HCT116 (cell line): ENCODE results near the gene ASAP2. TPM values are rescaled to one million over a fixed set of nuclear protein-coding genes. Genes with fewer than 3 reads are reported as not detected.
A peak's percentile ranks its signal among the peaks of the same experiment; 100 is the strongest.

Experiments used
- ATAC-seq: fragments of 200-7000 bp; cut with Tn5 transposase; 2 replicates; pipeline ENCODE4 v1.9.1; 2020; ENCODE audit warnings: mild to moderate bottlenecking, moderate library complexity
- BruUV-seq: library from RNA; stranded (reverse); fragments of 400-500 nt; replicated peaks from 2 replicates; lab custom pipeline; 2021; lab: Mats Ljungman, UMichigan
- CTCF ChIA-PET: fragments of 300-600 bp; sonication (Branson Sonifier 250); formaldehyde crosslinking; loops from one replicate; lab custom pipeline; 2021; ENCODE audit warnings: antibody characterized with exemption; lab: Charles Lee
- POLR2A ChIA-PET: fragments of 300-600, 350-600 bp; sonication (Branson Sonifier 250); formaldehyde crosslinking; loops from one replicate; lab custom pipeline; 2021; ENCODE audit warnings: antibody characterized with exemption; lab: Charles Lee
- RAD21 ChIA-PET, 2 experiments: fragments of 300-600 bp; sonication (Branson Sonifier 250); formaldehyde crosslinking; loops; one replicate each; lab custom pipeline; 2023; ENCODE audit warnings: low total read pairs in 2 of 2; ENCODE audit not compliant: uncharacterized antibody in 2 of 2, unreplicated experiment in 2 of 2, low non-redundant PET in 1 of 2; lab: Charles Lee
- DNase-seq: peaks from one replicate; pipeline ENCODE4 v3.0.0-alpha.2; 2010; ENCODE audit warnings: low read depth, low spot score
- H2AFZ ChIP-seq: fragments of 200-600 bp; shearing (Covaris generic), sonication (generic); 2 replicates; pipeline ENCODE4 v1.6.1; 2017; ENCODE audit warnings: low read depth, mixed run types, mixed read lengths, antibody characterized with exemption, low read length; ENCODE audit not compliant: poor library complexity, severe bottlenecking
- H3K27ac ChIP-seq: 2 replicates; pipeline ENCODE4 v1.5.1; 2012; ENCODE audit warnings: low read depth, low read length
- H3K27me3 ChIP-seq: fragments of 200-600 bp; sonication (generic); 2 replicates; pipeline ENCODE4 v1.6.1; 2016; ENCODE audit warnings: mixed run types, low read length, mixed read lengths; ENCODE audit not compliant: insufficient read depth
- H3K36me3 ChIP-seq, 2 experiments: fragments of 200-500 bp in 1 of 2; fragments of 200-600 bp in 1 of 2; sonication (Bioruptor generic) in 1 of 2; sonication (generic) in 1 of 2; 2 replicates each; pipeline versions ENCODE4 v1.5.1 to v1.6.1; 2014 to 2016; ENCODE audit warnings: low read length in 2 of 2, inconsistent platforms in 1 of 2, mixed read lengths in 1 of 2, mixed run types in 1 of 2; ENCODE audit not compliant: insufficient read depth in 2 of 2, control insufficient read depth in 1 of 2
- H3K4me1 ChIP-seq, 2 experiments: fragments of 200-600 bp in 1 of 2; sonication (generic) in 1 of 2; 2 replicates each; pipeline versions ENCODE4 v1.5.1 to v1.6.1; 2012 to 2017; ENCODE audit warnings: low read length in 2 of 2, inconsistent platforms in 1 of 2, mild to moderate bottlenecking in 1 of 2, mixed read lengths in 1 of 2, mixed run types in 1 of 2, moderate library complexity in 1 of 2; ENCODE audit not compliant: insufficient read depth in 2 of 2, control insufficient read depth in 1 of 2
- H3K4me2 ChIP-seq: fragments of 200-600 bp; sonication (generic); 2 replicates; pipeline ENCODE4 v1.6.1; 2017; ENCODE audit warnings: mixed run types, low read length, mixed read lengths
- H3K4me3 ChIP-seq, 2 experiments: fragments of 200-600 bp in 1 of 2; sonication (generic) in 1 of 2; replicated peaks in 1 of 2; 2 replicates each; pipeline ENCODE4 v1.5.1; 2011 to 2016; ENCODE audit warnings: low read length in 2 of 2, control low read depth in 1 of 2, low read depth in 1 of 2, mild to moderate bottlenecking in 1 of 2, mixed read lengths in 1 of 2, mixed run types in 1 of 2
- H3K79me2 ChIP-seq: fragments of 200-600 bp; sonication (generic); 2 replicates; pipeline ENCODE4 v1.6.1; 2017; ENCODE audit warnings: mild to moderate bottlenecking, mixed run types, low read length, moderate library complexity, mixed read lengths; ENCODE audit not compliant: insufficient read depth
- H3K9ac ChIP-seq: fragments of 200-600 bp; sonication (generic); 2 replicates; pipeline ENCODE4 v1.6.1; 2016; ENCODE audit warnings: low read length, mixed read lengths
- H3K9me2 ChIP-seq: fragments of 200-600 bp; sonication (generic), shearing (Covaris generic); 2 replicates; pipeline ENCODE4 v1.6.1; 2017; ENCODE audit warnings: mixed run types, mild to moderate bottlenecking, moderate library complexity; ENCODE audit not compliant: insufficient read depth
- H3K9me3 ChIP-seq, 2 experiments: fragments of 200-500 bp in 1 of 2; fragments of 200-600 bp in 1 of 2; sonication (Bioruptor generic) in 1 of 2; sonication (generic) in 1 of 2; 2 replicates each; pipeline ENCODE4 v1.6.1; 2014 to 2017; ENCODE audit warnings: low read length in 2 of 2, mixed read lengths in 2 of 2, inconsistent platforms in 1 of 2, low read depth in 1 of 2, mild to moderate bottlenecking in 1 of 2, mixed run types in 1 of 2, moderate library complexity in 1 of 2; ENCODE audit not compliant: control insufficient read depth in 1 of 2, insufficient read depth in 1 of 2
- H4K20me1 ChIP-seq: fragments of 200-600 bp; sonication (generic), shearing (Covaris generic); 2 replicates; pipeline ENCODE4 v1.6.1; 2017; ENCODE audit warnings: mixed run types, mild to moderate bottlenecking, moderate library complexity; ENCODE audit not compliant: insufficient read depth
- CBX3 ChIP-seq: IDR thresholded peaks from 2 replicates; pipeline ENCODE4 v1.6.1; 2012; ENCODE audit warnings: low read depth
- RAD21 ChIP-seq: IDR thresholded peaks from 2 replicates; pipeline ENCODE4 v1.6.1; 2012; ENCODE audit warnings: low read depth, mild to moderate bottlenecking
- intact Hi-C: fragments of 100-400 bp; cut with micrococcal nuclease; formaldehyde crosslinking; loops from 2 replicates; pipeline ENCODE4 v1.10.0; 2022
- total RNA-seq: library from RNA; stranded (reverse); gene quantifications from one replicate; pipeline ENCODE4 v1.2.1, GENCODE V29; 2021; ENCODE audit not compliant: unreplicated experiment

Gene ASAP2
- total RNA-seq, 1 experiment from 2014 or later: 16.5 TPM

GRCh38 chr2:9309147-9309546, 102.5 kb downstream of the ASAP2 start:
- no peaks in the 10 kb centered on the region for H3K9me2 ChIP-seq
- no peak overlapping the region for H3K4me2 ChIP-seq
- H3K79me2 ChIP-seq: no peaks in the 10 kb centered on the region
- no peak overlapping the region for H3K9ac ChIP-seq
- H2AFZ ChIP-seq: no peak overlapping the region
- ChIA-PET POLR2A (no interaction called here), CTCF (no interaction called here), RAD21 (no interaction called here)
- no peak overlapping the region for H3K4me3 ChIP-seq
- peaks cover 17 to 41% of the 10 kb centered on the region in 2 experiments; a peak in 3 of 4 replicates for H3K4me1 ChIP-seq
- intact Hi-C loops: no loop called here
- ATAC-seq (no peak), DNase-seq (no peak)
- no TSS peak for BruUV-seq
- no peaks in the 10 kb centered on the region for H3K9me3 ChIP-seq
- no peaks in the 10 kb centered on the region for H3K36me3 ChIP-seq
- no peak for TF ChIP-seq CBX3
- H3K27me3 ChIP-seq: no peaks in the 10 kb centered on the region
- H3K27ac ChIP-seq: no peak overlapping the region
- H4K20me1 ChIP-seq: 0 out of 2 replicates have a peak, but pooled peaks cover 4% of the 10 kb centered on the region

GRCh38 chr2:9310377-9310776, 103.8 kb downstream of the ASAP2 start:
- RAD21 ChIA-PET: interaction anchor here in 1 of 2 experiments (1.2 kb wide), 1 partner anchor 167 kb away, joined by 3 read pairs; no protein-coding TSS in a partner anchor
- H3K27ac ChIP-seq: no peak overlapping the region
- H3K27me3 ChIP-seq: no peaks in the 10 kb centered on the region
- no peak overlapping the region for H3K4me3 ChIP-seq
- CTCF ChIA-PET: no interaction called here
- no peaks in the 10 kb centered on the region for H3K9me3 ChIP-seq
- H4K20me1 ChIP-seq: 0 out of 2 replicates have a peak, but pooled peaks cover 4% of the 10 kb centered on the region
- BruUV-seq: no TSS peak
- DNase-seq (no peak), ATAC-seq (peak; percentile 56)
- intact Hi-C loops: no loop called here
- no peaks in the 10 kb centered on the region for H3K9me2 ChIP-seq
- peaks cover 17 to 47% of the 10 kb centered on the region in 2 experiments; a peak in 3 of 4 replicates for H3K4me1 ChIP-seq
- no peak overlapping the region for H2AFZ ChIP-seq
- TF ChIP-seq RAD21: peak; percentile 14; the same call in 1 of the 2 replicates
- TF ChIP-seq CBX3: no peak
- POLR2A ChIA-PET: no interaction called here
- 0 out of 2 replicates have a peak overlapping the region, but pooled peaks have one; percentile 7 for H3K9ac ChIP-seq
- no peaks in the 10 kb centered on the region for H3K79me2 ChIP-seq
- H3K4me2 ChIP-seq: peak overlapping the region; percentile 51
- no peaks in the 10 kb centered on the region for H3K36me3 ChIP-seq
